GM19468 (cell line): ENCODE data around the gene MOV10L1.

Experiments used
- ATAC-seq: cut with Tn5 transposase; IDR thresholded peaks from one replicate; pipeline ENCODE4 v1.9.1; 2021; ENCODE audit warnings: mild to moderate bottlenecking, moderate library complexity, moderate number of reproducible peaks; ENCODE audit not compliant: unreplicated experiment; ENCODE audit errors: extremely low read depth

Gene MOV10L1

DNA sequence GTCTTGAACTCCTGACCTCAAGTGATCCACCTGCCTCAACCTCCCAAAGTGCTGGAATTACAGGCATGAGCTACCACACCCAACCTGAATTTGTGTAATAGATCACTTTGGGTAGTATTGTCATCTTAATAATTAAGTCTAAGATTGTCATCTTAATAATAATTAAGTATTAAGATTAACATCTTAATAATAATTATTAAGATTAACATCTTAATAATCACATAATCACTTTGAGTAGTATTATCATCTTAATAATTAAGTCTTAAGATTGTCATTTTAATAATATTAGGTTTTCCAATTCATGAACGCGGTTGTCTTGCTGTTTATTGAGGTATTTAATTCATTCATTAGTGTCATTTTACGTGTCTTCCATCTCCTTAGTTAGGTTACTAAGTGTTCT is 8.2 kb downstream of the MOV10L1 start:
- no peak for ATAC-seq

DNA sequence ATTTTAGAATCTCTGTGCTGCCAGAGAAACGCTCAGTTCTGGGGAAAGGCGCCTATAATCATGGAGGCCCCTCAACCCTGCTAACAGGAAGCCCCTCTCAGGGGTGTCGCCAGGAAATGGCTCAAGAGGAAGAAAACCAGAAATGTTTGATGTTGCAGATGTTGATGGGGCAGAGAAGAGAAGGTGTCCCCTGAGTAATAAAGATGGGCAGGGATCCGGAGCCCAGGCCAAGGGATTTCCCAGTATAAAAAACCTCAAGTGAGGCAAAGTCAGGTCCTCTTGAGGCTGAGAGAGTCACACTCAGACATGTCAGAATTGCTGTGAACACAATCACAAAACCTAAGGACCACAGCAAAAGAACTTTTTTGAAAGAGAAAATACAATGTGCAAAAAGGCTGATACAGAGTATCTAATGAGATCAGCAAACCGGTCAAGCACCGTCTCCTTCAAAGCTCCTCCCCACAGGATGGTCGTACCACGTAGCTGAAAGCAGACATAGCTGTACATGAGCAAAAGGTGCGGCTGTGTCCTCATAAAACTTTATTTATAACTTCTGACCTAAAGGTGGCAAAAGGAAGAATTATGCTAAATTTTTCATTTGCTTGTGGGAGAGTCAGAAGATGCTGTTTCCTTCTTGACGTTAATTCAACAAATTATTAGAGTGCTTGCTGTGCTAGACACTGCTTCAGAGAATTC is 12.2 kb downstream of the MOV10L1 start:
- ATAC-seq: no peak

DNA sequence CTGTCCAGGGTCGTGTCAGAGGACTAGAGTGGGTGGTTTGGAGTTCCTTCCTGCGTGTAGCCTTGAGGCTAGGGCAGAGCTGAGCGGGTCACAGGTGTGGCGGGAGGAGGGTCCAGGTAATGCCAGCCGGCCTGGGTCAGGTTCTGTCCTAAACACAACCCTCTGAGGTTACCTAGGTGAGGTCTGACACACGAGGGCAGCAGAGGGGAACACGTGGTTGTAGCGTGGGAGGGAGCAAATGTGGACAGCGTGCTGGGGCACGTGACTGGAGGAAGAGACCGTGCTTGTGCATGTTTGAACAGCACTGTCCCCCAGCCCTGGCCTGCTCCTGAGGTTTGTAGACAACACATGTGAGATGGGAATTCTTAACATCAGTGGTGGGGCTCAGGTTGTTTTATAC is 13.1 kb downstream of the MOV10L1 start:
- ATAC-seq: no peak

DNA sequence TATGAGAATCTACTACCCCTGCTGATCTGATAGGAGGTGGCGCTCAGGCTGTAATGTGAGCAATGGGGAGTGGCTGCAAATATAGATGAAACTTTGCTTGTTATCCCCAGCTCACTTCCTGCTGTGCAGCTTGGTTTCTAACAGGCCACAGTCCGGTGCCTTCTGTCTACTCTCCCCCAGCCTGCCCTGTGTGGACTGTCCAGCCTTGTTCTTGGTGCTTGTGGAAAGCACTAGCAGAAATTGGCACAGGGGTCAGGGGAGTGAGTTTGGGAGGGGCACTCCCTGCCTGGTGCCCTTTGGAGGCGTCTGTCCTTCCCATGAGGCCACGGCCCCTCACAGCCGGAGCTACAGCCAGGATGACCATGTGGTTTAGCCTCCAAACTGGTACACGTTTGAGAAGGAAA is 14.3 kb downstream of the MOV10L1 start:
- ATAC-seq: no peak

DNA sequence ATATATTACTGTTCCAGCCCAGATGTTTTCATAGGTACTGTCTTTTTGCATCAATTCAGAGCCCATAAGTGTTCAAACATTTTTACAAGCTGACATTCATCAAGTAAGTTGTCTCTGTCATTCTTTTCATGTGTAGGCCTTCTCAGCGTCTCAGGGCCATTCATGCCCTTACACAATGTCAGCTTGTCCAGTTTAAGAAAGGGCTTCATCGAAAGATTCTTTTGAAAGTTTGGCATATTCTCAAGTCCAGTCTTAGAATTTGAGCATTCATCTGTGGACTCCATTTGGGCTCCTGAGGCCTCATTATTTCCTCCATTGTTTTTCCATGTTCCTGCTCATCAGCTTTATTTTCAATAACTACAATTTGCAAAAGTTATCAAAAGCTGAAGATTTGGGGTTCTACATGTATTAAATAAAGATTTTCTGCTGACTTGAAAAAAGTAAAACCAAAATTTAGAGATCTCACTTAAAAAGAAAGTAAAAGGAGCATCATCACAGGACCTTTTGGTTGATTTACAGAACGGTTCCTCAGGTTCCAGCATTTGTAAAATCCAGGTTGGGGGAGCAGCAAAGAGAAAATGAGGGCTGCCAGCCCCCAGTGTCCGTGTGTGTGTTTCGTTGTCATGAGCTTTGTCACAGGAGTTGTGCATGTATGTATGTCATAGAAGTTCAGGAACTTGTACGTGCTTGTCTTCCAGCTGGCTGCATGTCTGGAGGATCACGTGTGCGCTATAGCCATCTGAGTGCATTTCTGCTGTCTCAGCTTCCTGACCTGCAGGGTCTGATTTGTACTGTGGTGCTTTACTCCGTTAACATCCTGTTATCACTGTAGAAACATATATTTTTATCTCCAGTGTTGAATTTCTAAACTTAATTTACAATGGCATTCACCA is 15.6 kb downstream of the MOV10L1 start:
- no peak for ATAC-seq

DNA sequence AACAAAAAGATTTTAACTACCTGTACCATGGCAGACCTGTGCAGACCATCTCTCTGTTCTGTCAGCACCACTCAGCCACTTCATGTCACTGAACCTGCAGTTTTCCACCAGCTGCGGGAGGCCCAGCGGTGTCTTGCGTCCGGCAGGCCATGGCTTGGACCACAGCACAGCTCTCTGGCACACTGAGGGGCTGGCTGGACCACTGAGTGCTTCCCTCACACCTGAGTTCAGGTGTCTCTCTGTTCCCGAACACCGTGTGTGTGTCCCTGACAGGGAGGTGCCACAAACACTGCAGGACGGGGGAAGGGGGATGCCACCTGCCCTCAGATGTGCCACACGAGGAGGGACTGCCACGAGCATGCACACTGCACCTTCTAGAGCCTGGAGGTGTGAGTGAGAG is 17.7 kb downstream of the MOV10L1 start:
- no peak for ATAC-seq

DNA sequence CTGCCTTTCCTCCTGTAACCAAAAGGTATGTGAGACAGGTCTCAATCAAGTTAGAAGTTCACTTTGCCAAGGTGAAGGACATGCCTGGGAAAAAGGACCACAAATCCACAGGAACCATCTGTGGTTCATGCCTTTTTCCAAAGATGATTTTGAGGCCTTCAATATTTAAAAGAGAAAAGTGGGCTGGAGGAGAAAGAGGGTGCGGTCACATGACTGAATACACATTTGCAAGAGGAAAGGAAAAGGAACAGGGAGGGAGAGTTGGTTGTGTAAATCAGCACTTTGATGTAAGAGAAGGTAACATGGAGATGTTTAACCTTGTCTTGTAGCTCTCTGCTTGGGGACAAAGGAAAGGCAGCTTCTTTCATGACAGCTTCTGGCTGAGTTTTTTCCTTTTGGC is 21.2 kb downstream of the MOV10L1 start:
- ATAC-seq: no peak

DNA sequence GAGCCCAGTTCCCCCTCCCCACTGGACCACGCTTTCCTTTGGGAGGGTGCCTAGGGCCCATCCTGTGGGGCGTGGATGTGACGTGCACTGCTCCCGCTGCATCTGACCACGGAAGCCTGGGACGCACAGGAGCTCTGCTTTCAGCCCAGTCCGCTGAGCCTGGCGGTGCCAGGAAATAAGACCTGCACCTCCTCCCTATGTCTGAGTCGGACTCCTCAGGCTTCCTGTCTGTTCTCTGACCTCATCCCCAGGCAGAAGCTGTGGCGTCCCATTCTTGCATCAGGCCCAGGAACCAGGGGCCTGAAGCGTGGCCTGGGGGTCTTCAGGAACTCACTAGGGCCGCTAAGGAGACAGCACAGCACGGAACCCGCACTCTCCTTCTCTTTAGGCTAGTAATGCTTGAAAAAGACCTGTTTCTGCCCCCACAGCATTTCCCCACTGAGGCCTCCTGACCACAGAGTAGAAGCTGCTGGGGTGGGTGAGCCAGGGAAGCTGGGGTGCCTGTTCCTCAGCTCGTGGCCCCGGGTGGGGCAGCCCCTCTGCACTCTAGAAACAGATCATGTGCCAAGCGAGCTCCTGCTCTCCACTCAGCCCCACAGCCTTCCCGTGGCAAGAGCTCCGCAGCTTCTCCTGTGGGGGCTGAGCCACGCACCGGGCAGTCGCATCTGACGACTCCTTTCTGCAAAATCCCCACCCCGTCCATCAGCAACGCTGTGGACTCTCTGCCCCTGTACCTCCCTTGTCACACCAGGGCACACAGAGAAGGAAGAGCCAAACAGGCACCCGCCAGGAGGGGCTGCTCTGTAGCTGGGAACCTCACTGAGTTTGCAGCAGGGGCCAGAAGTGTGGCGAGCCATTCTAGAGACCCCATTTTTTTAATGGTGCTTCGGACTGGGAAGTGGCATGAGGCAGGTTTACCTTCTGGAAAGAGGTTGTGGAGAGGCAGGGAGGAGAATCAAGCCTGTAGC is 22.6 kb downstream of the MOV10L1 start:
- ATAC-seq: no peak

DNA sequence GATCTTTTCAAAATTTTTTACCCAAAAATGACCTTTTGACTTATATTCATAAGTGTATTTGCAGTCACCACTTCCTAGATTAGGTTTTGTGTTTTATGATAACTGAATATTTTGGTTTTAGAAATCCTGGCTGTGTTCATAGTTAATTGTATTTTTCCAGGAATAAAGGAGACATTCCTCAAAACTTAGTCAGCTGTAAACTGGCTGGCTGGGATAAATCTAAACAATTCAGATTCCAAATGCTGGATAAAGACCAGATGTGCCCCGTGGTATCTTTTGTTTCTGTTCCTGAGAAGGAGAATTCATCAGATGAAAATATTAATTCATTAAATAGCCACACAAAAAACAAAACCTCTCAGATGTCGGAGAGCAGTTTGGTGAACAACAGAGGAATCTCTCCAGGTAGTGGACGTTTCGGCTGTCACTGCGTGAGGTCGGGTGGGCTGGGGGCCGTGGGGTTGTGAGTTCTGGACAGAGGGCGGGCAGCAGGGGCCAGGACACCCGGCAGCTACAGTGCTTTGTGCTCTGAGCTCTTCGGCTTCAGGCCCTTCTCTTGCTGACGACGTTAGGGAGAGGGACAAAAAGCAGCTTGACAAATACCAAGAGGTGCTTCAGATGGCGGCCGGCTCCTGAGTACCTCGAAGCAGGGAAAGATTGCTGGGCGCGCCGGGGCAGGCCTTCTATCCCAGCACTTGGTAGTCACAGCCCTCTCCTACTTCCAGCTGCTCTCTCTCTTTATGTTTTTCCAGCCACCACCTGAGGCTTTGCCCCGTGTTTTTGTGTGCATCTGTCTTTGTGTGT is 24.6 kb downstream of the MOV10L1 start:
- no peak for ATAC-seq

DNA sequence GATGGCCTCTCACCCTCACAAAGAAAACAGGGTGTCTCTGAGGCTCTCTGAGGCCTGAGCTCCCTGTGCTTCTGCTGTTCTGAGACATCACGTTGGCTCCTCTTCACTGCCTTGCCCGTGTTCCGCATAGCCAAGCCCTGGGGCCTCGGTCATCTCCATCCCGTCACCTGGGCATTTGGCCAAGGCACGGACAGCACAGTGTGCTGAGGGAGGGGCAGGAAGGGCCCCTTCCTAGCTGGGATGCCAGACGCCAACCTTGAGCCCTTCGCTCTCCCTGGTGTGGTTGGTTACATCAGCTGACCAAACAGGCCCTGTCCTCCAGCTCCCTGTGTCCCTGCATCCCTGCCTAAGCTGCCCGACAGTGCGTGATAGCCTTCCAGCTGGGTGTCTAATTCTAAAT is 25.9 kb downstream of the MOV10L1 start:
- ATAC-seq: no peak

DNA sequence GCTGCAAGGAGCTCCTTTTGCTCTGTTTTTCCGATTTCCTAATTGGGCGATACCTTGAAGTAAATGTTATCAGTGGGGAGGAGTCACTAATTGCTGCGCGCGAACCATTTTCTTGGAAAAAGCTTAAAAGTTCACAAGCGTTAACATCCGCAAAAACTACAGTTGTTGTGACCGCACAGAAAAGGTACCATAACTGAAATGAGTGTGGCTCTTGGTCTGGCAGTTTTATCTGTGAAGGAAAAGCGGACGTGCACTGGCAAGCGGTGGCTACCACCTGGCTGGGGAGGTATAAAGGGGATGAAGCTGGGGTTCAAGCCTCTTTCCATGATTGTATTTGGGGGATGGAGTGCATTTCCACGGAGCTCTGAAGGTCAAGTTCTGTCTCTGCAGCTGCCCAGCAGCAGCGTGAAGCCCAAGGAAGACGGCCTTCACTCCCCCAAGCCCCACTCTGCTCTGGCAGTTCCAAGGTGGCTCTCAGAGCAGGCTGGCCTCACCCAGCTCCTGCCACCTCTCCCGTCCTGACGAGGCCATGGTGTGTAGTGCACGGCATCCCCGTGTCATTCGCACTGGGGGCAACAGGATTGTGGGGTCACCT is 27.5 kb downstream of the MOV10L1 start:
- no peak for ATAC-seq

DNA sequence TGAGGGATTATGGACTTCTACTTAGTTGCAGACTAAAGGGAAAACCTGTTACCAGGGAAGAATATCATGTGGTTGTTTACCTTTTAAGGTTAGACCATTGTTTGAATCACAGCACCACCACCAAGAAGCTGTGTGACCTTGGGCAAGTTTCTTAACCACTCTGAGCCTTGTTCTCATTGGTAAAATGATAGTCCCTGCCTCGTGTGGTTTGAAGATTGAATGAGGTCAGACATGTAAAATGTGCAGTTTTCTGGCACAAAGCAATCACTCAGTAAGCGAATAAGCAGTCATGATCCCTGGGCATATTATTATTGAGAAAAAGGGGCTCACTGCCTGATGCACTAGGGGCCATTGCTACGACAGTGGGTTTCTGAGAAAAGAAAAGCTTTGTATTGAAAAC is 28.3 kb downstream of the MOV10L1 start:
- ATAC-seq: no peak

DNA sequence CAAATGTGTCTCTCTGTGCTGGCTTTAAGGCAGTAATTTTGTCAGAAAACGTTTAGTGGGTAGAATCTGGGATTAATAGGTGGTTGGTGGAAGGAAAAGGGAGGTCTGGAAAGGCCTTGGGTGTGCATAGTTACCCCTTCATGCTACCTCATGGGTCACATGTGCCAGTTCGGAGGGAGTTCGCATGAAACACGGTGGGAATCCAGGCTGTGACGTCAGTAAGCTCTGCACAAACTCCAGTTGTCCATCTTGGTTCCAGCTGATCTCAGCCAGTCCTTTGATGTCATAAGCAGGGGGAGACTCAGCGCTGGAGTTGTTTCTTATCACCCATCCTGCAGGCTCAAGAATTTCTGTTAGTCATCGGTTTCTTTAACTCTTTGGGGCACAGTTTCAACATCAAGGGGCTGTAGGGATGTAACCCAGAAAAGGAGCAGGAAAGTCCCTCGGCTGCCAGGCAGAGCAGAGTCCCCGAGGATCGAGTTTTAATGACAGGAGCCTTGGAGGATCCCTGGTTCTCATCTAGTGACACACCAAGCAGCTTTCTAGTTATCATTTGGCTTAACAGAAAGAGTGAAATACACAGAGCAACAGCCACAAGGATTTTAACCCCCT is 28.9 kb downstream of the MOV10L1 start:
- ATAC-seq: no peak

DNA sequence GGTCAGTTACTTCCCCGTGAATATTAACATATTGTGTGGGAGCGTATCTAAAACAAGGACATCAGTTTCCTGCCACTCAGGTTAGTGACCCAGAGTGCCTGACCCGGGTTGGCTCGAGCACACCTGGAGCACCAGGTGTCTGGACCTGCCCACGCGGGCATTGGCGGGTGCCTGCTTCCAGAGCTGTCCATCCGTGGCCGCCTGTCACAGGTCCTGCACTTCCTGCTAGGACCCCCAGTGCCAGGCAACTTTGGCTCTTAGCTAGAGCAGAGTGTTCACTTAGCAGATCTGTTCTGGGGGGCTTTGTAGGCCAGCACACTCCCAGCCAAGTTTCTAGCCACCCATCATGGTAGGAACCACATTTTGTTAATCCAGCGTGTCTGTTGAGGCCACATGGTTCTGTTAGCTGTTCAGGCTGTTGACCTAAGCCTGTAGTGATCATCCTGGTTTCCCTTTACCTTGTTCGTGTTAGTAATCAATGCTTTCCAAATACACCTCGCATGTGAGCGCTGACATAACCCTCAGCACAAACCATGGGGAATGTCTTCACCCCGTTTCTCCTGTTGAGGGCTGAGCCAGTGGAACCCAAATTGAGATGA is 29.5 kb downstream of the MOV10L1 start:
- no peak for ATAC-seq

DNA sequence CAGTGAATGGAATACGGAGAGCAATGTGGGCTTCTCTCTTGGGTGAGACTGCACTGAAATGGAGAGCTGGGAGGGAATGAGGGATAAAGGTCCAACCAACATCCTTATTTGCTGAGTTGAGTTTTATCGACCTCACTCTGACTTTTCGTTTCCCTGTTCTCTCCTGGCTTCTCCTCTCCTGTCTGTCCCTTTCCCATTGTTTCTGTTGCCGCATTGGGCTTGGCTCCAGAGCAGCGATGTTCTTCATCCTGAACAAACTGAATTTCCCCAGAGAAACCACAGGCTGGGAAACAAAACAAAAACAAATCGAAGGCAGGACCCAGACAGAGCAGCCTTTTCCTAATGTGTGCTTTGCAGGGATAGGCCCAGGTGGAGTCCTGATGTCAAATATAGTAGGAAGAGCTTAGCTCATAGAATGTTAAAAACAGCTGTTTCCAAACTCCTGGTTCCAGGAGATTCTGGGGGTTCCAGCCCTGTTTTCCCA is 30.0 kb downstream of the MOV10L1 start:
- ATAC-seq: no peak

DNA sequence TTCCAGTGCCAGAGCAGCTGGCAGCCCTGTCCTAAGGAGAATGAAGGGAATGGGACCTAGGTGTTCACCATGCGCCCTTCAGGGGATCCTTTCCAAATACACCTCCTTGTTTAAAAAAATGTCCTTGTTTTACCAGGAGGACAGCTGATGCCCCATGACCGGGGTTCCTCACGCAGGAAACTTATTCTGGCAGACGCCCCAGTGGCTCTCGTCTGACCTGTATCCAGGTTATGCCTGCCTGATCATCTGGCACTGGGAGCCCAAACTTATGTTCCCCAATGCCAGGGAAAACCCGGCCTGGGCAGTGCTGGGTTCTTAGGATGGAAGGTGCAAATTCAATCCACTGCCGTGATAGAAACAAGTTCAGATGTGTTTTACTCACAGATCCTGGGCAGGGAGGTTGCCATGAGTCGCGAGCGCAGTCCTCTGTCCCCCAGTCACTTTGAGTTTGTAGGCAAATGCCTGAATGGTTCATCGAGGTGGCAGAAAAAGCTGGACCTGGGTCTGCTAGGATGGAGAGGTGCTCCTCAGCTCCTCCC is 31.5 kb downstream of the MOV10L1 start:
- no peak for ATAC-seq

DNA sequence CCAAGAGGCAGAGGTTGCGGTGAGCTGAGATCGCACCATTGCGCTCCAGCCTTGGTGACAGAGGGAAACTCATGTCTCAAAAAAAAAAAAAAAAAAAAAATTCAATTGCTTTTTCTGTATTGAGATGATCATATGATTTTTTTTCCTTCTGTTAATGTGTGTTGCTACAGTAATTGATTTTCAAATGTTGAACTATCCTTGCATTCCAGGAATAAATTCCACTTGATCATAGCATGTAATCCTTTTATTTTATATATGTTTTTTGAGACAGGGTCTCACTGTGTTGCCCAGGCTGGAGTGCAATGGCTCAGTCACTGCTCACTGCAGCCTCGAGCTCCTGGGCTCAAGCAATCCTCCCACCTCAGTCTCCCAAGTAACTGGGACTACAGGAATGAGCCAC is 33.3 kb downstream of the MOV10L1 start:
- ATAC-seq: no peak

DNA sequence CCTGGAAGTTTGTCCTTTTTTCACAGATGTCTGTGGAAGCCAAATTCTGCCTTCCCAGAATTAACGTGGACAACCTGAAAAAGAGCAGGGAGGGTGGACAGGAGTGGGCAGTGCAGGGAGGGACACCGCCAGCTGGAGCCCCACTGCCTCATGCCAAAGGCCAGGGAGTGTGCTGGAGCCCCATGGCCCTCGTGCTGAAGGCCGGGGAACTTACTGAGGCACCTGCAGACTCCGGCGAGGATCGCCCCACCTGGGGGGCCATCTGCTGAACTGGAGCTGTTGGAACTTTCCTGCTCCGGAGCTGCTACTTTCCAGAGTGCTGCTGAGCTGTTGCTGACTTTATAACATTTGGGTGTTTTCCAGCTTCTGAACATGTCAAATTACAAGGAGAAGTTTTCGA is 35.2 kb downstream of the MOV10L1 start:
- ATAC-seq: no peak
